ENCODE measurements around the gene LCLAT1. TPM values are rescaled to one million over a fixed set of nuclear protein-coding genes. Genes with fewer than 3 reads are reported as not detected.

Gene LCLAT1
- total RNA-seq, 1 donor from 2014 or later, result 21.6 TPM

GRCh38 chr2:30567317-30567716 lies 120.3 kb downstream of the LCLAT1 start:
- no peak for DNase-seq (ENCODE audit: low spot score)
- H4K20me1 ChIP-seq (ENCODE audit: low read depth), result no peaks in the 10 kb centered on the region
- H3K9me3 ChIP-seq (ENCODE audit: low read depth), result no peaks in the 10 kb centered on the region
- H3K27ac Mint-ChIP-seq, result no peak overlapping the region
- H3K27ac ChIP-seq, result no peak overlapping the region
- TF ChIP-seq CTCF (IDR thresholded peaks at IDR 0.05) (no peak), EZH2 (IDR thresholded peaks at IDR 0.05) (no peak), EZH2phosphoT487 (IDR thresholded peaks at IDR 0.05) (no peak)
- no peaks in the 10 kb centered on the region for H3K79me2 ChIP-seq (ENCODE audit: low read depth)
- no peak overlapping the region for H2AFZ ChIP-seq (replicated peaks)
- no peak overlapping the region for H3K4me3 ChIP-seq
- H3K4me1 Mint-ChIP-seq, result peaks cover 7% of the 10 kb centered on the region
- H3K9ac ChIP-seq, result no peak overlapping the region
- peaks cover 3% of the 10 kb centered on the region for H3K36me3 ChIP-seq
- H3K4me3 Mint-ChIP-seq, result no peak overlapping the region
- H3K27me3 ChIP-seq, result no peaks in the 10 kb centered on the region
- peaks cover 3% of the 10 kb centered on the region for H3K36me3 Mint-ChIP-seq
- H3K4me2 ChIP-seq, result no peak overlapping the region
- no peaks in the 10 kb centered on the region for H3K27me3 Mint-ChIP-seq (ENCODE audit: insufficient read depth, low read depth)
- no peaks in the 10 kb centered on the region for H3K4me1 ChIP-seq
- no peaks in the 10 kb centered on the region for H3F3A ChIP-seq (ENCODE audit: low read depth)
- H3K9me3 Mint-ChIP-seq, result no peaks in the 10 kb centered on the region

GRCh38 chr2:30569946-30570345 lies 122.9 kb downstream of the LCLAT1 start:
- H3K36me3 Mint-ChIP-seq, result peaks cover 5% of the 10 kb centered on the region
- TF ChIP-seq EZH2phosphoT487 (IDR thresholded peaks at IDR 0.05), result no peak
- no peak for TF ChIP-seq CTCF (IDR thresholded peaks at IDR 0.05)
- TF ChIP-seq EZH2 (IDR thresholded peaks at IDR 0.05), result no peak
- H3K79me2 ChIP-seq (ENCODE audit: low read depth), result no peaks in the 10 kb centered on the region
- no peak overlapping the region for H3K27ac ChIP-seq
- no peak overlapping the region for H3K9ac ChIP-seq
- no peaks in the 10 kb centered on the region for H3K4me1 ChIP-seq
- H4K20me1 ChIP-seq (ENCODE audit: low read depth), result no peaks in the 10 kb centered on the region
- H3K27ac Mint-ChIP-seq, result no peak overlapping the region
- no peaks in the 10 kb centered on the region for H3F3A ChIP-seq (ENCODE audit: low read depth)
- H2AFZ ChIP-seq (replicated peaks), result no peak overlapping the region
- H3K4me3 ChIP-seq, result no peak overlapping the region
- no peak overlapping the region for H3K4me2 ChIP-seq
- no peak for DNase-seq (ENCODE audit: low spot score)
- peaks cover 3% of the 10 kb centered on the region for H3K36me3 ChIP-seq
- no peaks in the 10 kb centered on the region for H3K9me3 Mint-ChIP-seq
- no peaks in the 10 kb centered on the region for H3K27me3 ChIP-seq
- H3K4me1 Mint-ChIP-seq, result peaks cover 23% of the 10 kb centered on the region
- H3K9me3 ChIP-seq (ENCODE audit: low read depth), result no peaks in the 10 kb centered on the region
- no peaks in the 10 kb centered on the region for H3K27me3 Mint-ChIP-seq (ENCODE audit: insufficient read depth, low read depth)
- H3K4me3 Mint-ChIP-seq, result no peak overlapping the region

- Mint-ChIP-seq H3K4me3 (no peak overlapping the region), H3K36me3 (peaks cover 7% of the 10 kb centered on the region), H3K27ac (no peak overlapping the region), H3K4me1 (peaks cover 20% of the 10 kb centered on the region), H3K27me3 (ENCODE audit: insufficient read depth, low read depth) (peaks cover 2% of the 10 kb centered on the region), H3K9me3 (no peaks in the 10 kb centered on the region)
- Histone ChIP-seq H3K27ac (no peak overlapping the region), H3K4me3 (no peak overlapping the region), H3K79me2 (ENCODE audit: low read depth) (no peaks in the 10 kb centered on the region), H2AFZ (replicated peaks) (no peak overlapping the region), H4K20me1 (ENCODE audit: low read depth) (no peaks in the 10 kb centered on the region), H3K27me3 (no peaks in the 10 kb centered on the region), H3K4me1 (peaks cover 10% of the 10 kb centered on the region), H3K9ac (no peak overlapping the region), H3K36me3 (no peaks in the 10 kb centered on the region), H3K4me2 (no peak overlapping the region), H3F3A (ENCODE audit: low read depth) (no peaks in the 10 kb centered on the region), H3K9me3 (ENCODE audit: low read depth) (no peaks in the 10 kb centered on the region)
- peak; percentile 40 for DNase-seq (ENCODE audit: low spot score)
- TF ChIP-seq CTCF (IDR thresholded peaks at IDR 0.05) (no peak), EZH2 (IDR thresholded peaks at IDR 0.05) (no peak), EZH2phosphoT487 (IDR thresholded peaks at IDR 0.05) (no peak)
Observed at GRCh38 chr2:30577151-30577550, 130.1 kb downstream of the LCLAT1 start.
